A549 (cell line): ENCODE measurements around the gene MCOLN1. TPM values are rescaled to one million over a fixed set of nuclear protein-coding genes. Genes with fewer than 3 reads are reported as not detected.

Source experiments
- ATAC-seq, 2 experiments: fragments of 200-7000 bp in 1 of 2; fragments of >200 bp in 1 of 2; cut with Nextera tagmentation in 1 of 2; cut with Tn5 transposase in 1 of 2; 3 replicates each; pipeline versions ENCODE4 v1.8.0 to v1.9.1; 2018 to 2020; ENCODE audit warnings: mild to moderate bottlenecking in 1 of 2, moderate library complexity in 1 of 2
- CTCF ChIA-PET: fragments of 300-600 bp; sonication (Branson Sonifier 250); formaldehyde crosslinking; extraction: SDS; loops from one replicate; lab custom pipeline; 2021; ENCODE audit warnings: antibody characterized with exemption, inconsistent platforms; lab: Yijun Ruan, JAX
- POLR2A ChIA-PET: fragments of 350-600 bp; formaldehyde crosslinking; extraction: SDS; loops from one replicate; lab custom pipeline; 2021; ENCODE audit warnings: antibody characterized with exemption, inconsistent platforms; lab: Yijun Ruan, JAX
- DNase-seq, 2 experiments: peaks; one replicate each; pipeline versions ENCODE4 v3.0.0 to v3.0.0-alpha.2; 2011 to 2016; ENCODE audit warnings: low read depth in 1 of 2, low spot score in 1 of 2
- FAIRE-seq: peaks from 2 replicates; lab custom pipeline; 2011; peaks lifted over from hg19 to GRCh38; lab: Jason Lieb, UNC
- H3K27ac ChIP-seq, 2 experiments: fragments of >200 bp; sonication (Bioruptor Twin); formaldehyde crosslinking; 3 replicates each; pipeline ENCODE4 v1.5.1; 2016 to 2017
- H3K4me1 ChIP-seq: fragments of >200 bp; sonication (Bioruptor Twin); formaldehyde crosslinking; 3 replicates; pipeline ENCODE4 v1.6.1; 2016
- H3K4me2 ChIP-seq: fragments of >200 bp; sonication (Bioruptor Twin); formaldehyde crosslinking; 3 replicates; pipeline ENCODE4 v1.6.1; 2016
- H3K4me3 ChIP-seq: fragments of >200 bp; sonication (Bioruptor Twin); formaldehyde crosslinking; 3 replicates; pipeline ENCODE4 v1.5.1; 2016
- H3K9me3 ChIP-seq: fragments of >200 bp; sonication (Bioruptor Twin); formaldehyde crosslinking; 3 replicates; pipeline ENCODE4 v1.6.1; 2016
- CBX2 ChIP-seq: fragments of 200-600 bp; sonication (generic); IDR thresholded peaks from 2 replicates; pipeline ENCODE4 v1.6.1; 2016; ENCODE audit warnings: low read depth, mild to moderate bottlenecking, borderline replicate concordance
- CBX8 ChIP-seq: fragments of 200-600 bp; sonication (generic); IDR thresholded peaks from 2 replicates; pipeline ENCODE4 v1.6.1; 2016
- CHD4 ChIP-seq: fragments of 200-600 bp; sonication (generic); IDR thresholded peaks from 2 replicates; pipeline ENCODE4 v1.6.1; 2016; ENCODE audit warnings: antibody characterized with exemption, mild to moderate bottlenecking, borderline replicate concordance
- EP300 ChIP-seq, 2 experiments: fragments of >200 bp; sonication (Bioruptor Twin); formaldehyde crosslinking; IDR thresholded peaks; 2 replicates in 1 of 2; 3 replicates in 1 of 2; pipeline ENCODE4 v1.6.1; 2016 to 2017
- ESRRA ChIP-seq: fragments of 150-350 bp; IDR thresholded peaks from 2 replicates; pipeline ENCODE4 v1.6.1; 2014; ENCODE audit warnings: mild to moderate bottlenecking, low read length, borderline replicate concordance
- FOSB ChIP-seq: fragments of 250-450 bp; sonication (Bioruptor Pico); IDR thresholded peaks from 2 replicates; pipeline ENCODE4 v1.5.0; 2020; ENCODE audit warnings: mild to moderate bottlenecking, moderate library complexity
- JUNB ChIP-seq: fragments of >200 bp; sonication (Bioruptor Twin); formaldehyde crosslinking; IDR thresholded peaks from 2 replicates; pipeline ENCODE4 v1.6.1; 2016
- MAZ ChIP-seq: fragments of 150-350 bp; IDR thresholded peaks from 2 replicates; pipeline ENCODE4 v1.6.1; 2014; ENCODE audit warnings: antibody characterized with exemption, low read depth, low read length, borderline replicate concordance
- MYC ChIP-seq: IDR thresholded peaks from 2 replicates; pipeline ENCODE4 v1.6.1; 2012; ENCODE audit warnings: mild to moderate bottlenecking, inconsistent platforms, low read length, improper control_type of control experiment, borderline replicate concordance
- NPAS2 ChIP-seq: fragments of 250-450 bp; sonication (Bioruptor Pico); IDR thresholded peaks from 2 replicates; pipeline ENCODE4 v1.8.0; 2022; ENCODE audit warnings: mild to moderate bottlenecking, moderate library complexity, borderline replicate concordance
- NR3C1 ChIP-seq: fragments of >200 bp; sonication (Bioruptor Twin); formaldehyde crosslinking; IDR thresholded peaks from 3 replicates; pipeline ENCODE4 v1.6.1; 2017
- PBX3 ChIP-seq: IDR thresholded peaks from 2 replicates; pipeline ENCODE4 v1.6.1; 2012
- PHF8 ChIP-seq: fragments of 200-600 bp; sonication (generic); IDR thresholded peaks from 2 replicates; pipeline ENCODE4 v1.6.1; 2016; ENCODE audit warnings: low read depth, mild to moderate bottlenecking, antibody characterized with exemption, moderate library complexity, borderline replicate concordance
- POLR2AphosphoS2 ChIP-seq: conservative IDR thresholded peaks from 2 replicates; pipeline ENCODE4 v1.6.1; 2012; ENCODE audit warnings: low read length, improper control_type of control experiment, inconsistent platforms
- RARB ChIP-seq: fragments of 250-450 bp; sonication (Bioruptor Pico); IDR thresholded peaks from 2 replicates; pipeline ENCODE4 v1.8.0; 2021; ENCODE audit warnings: mild to moderate bottlenecking, moderate library complexity
- RCOR1 ChIP-seq: fragments of 150-350 bp; IDR thresholded peaks from 2 replicates; pipeline ENCODE4 v1.6.1; 2014; ENCODE audit warnings: antibody characterized with exemption, low read length, low read depth
- RNF2 ChIP-seq: fragments of 200-600 bp; sonication (generic); IDR thresholded peaks from 2 replicates; pipeline ENCODE4 v1.6.1; 2016; ENCODE audit warnings: low read depth, mild to moderate bottlenecking, antibody characterized with exemption, moderate library complexity, borderline replicate concordance
- SREBF2 ChIP-seq: fragments of 450-650 bp; IDR thresholded peaks from 2 replicates; pipeline ENCODE4 v1.6.1; 2014; ENCODE audit warnings: mild to moderate bottlenecking, moderate library complexity
- TFCP2L1 ChIP-seq: fragments of 250-450 bp; sonication (Bioruptor Pico); IDR thresholded peaks from 2 replicates; pipeline ENCODE4 v1.5.0; 2021; ENCODE audit warnings: mild to moderate bottlenecking
- WGBS: methylation state at CpG from one replicate; pipeline ENCODE4 v1.1.6; 2017; ENCODE audit errors: missing lambda C conversion rate; 5-methylcytosine and 5-hydroxymethylcytosine counted together
- polyA plus RNA-seq, 4 experiments: library from polyadenylated mRNA; depleted of rRNA in 3 of 4; stranded (reverse); fragments of >200 nt; fragmentation: RNase III in 1 of 4; extraction: RNeasy Plus Mini Kit Qiagen cat#74134 plus additional on column Dnase treatment in 1 of 4; gene quantifications; 2 replicates in 3 of 4; 3 replicates in 1 of 4; pipeline ENCODE4 v1.2.3, GENCODE V29; 2011 to 2017
- TF ChIP-seq, protein P1 (sequence below): IDR thresholded peaks from 2 replicates; pipeline ENCODE4 v1.6.1; 2012; ENCODE audit warnings: low read depth, borderline replicate concordance
- TF ChIP-seq, protein P2 (sequence below): fragments of 150-350 bp; IDR thresholded peaks from 2 replicates; pipeline ENCODE4 v1.6.1; 2014; ENCODE audit warnings: low read depth, mild to moderate bottlenecking, low read length

Gene MCOLN1
- polyA plus RNA-seq, 2 of the 4 experiments (the other 2 are of a cell fraction): 13.1 to 13.4 TPM

DNA sequence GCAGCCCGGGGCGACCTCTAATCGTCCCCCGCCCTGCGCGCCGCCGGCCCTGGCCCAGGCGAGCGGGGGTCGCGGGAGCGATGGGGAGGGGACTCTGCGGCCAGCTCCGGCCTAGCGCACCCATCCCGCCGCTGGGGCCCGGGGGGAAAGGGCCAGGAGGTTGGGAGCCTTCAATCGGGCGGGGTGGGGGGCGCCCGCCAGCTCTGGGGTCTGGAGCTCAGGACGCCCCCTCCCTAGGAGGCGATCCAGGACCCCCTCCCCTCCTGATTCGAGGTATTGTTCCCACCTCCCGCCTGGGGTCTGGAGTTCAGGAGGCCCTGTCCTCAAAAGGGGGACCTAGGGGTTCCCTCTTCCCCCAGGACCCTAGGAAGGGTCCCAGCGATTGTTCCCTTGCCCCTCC is 6.1 kb upstream of the MCOLN1 start:
- FAIRE-seq (no peak), ATAC-seq (no peak), DNase-seq (no peak)
- TF ChIP-seq CBX8 (no peak), RARB (CRISPR knock-in tag) (no peak), NR3C1 (no peak), RNF2 (no peak), ESRRA (no peak), MYC (no peak), TFCP2L1 (CRISPR knock-in tag) (no peak), MAZ (no peak), PHF8 (no peak)
- TF ChIP-seq, protein P1, sequence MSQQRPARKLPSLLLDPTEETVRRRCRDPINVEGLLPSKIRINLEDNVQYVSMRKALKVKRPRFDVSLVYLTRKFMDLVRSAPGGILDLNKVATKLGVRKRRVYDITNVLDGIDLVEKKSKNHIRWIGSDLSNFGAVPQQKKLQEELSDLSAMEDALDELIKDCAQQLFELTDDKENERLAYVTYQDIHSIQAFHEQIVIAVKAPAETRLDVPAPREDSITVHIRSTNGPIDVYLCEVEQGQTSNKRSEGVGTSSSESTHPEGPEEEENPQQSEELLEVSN: no peak
- peak overlapping the region; percentile 78 to 99 for H3K27ac ChIP-seq
- ChIA-PET POLR2A (no interaction called here), CTCF (interaction anchor here (0.8 kb wide), 1 partner anchor 164 kb away, joined by 3 read pairs; the partner anchor contains the start of gene TRAPPC5)
- 56% methylated on average over 3 of the region's 28 CpGs for WGBS
- H3K4me2 ChIP-seq: peak overlapping the region; percentile 82
- H3K9me3 ChIP-seq: no peaks in the 10 kb centered on the region
- H3K4me1 ChIP-seq: peaks cover 7% of the 10 kb centered on the region
- H3K4me3 ChIP-seq: peak overlapping the region; percentile 67

DNA sequence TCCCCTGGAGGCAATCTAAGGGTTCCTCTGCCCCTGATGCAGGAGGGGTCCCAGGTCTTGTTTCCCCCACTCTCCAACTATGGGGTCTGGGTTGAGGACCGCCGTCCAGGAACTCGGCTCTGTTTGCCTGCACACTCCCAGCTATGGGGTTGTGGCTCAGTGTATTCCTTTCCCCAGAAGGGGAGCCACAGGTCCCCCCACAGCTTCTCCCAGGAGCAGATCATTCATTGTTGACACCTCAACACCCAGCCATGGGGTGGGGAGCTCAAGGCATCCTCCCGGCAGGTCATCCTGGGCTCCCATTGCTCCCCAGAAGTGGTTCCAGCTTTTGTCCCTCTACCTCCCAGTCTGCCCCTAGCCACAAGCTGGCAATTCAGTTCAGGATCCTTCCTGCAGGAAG is 5.5 kb upstream of the MCOLN1 start:
- FAIRE-seq (no peak), DNase-seq (no peak), ATAC-seq (0 out of 6 replicates have a peak, but pooled peaks have one; percentile 6 to 17)
- TF ChIP-seq JUNB (no peak), CHD4 (no peak), MAZ (no peak), SREBF2 (no peak), PHF8 (no peak), CBX2 (no peak), RCOR1 (no peak), PBX3 (no peak), FOSB (no peak), NPAS2 (no peak), RNF2 (no peak), POLR2AphosphoS2 (no peak), EP300 (IDR thresholded peaks at IDR 0.05) (no peak)
- TF ChIP-seq, protein P2, sequence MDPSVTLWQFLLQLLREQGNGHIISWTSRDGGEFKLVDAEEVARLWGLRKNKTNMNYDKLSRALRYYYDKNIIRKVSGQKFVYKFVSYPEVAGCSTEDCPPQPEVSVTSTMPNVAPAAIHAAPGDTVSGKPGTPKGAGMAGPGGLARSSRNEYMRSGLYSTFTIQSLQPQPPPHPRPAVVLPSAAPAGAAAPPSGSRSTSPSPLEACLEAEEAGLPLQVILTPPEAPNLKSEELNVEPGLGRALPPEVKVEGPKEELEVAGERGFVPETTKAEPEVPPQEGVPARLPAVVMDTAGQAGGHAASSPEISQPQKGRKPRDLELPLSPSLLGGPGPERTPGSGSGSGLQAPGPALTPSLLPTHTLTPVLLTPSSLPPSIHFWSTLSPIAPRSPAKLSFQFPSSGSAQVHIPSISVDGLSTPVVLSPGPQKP: no peak
- H3K4me2 ChIP-seq: peak overlapping the region; percentile 82
- POLR2A ChIA-PET: no interaction called here
- peaks cover 9% of the 10 kb centered on the region for H3K4me1 ChIP-seq
- H3K9me3 ChIP-seq: no peaks in the 10 kb centered on the region
- H3K4me3 ChIP-seq: peak overlapping the region; percentile 67
- peak overlapping the region; percentile 78 to 99 for H3K27ac ChIP-seq
- CTCF ChIA-PET: interaction anchor here (0.6 to 1.4 kb wide), 3 partner anchors 9 to 164 kb away, joined by 3 to 4 read pairs (median 3); partner anchors contain the start of gene TRAPPC5
- 96% methylated on average over 4 of the region's 4 CpGs for WGBS
